Lung (tissue), 12 donors: Measurements from ENCODE around the gene ARHGEF7. TPM values are rescaled to one million over a fixed set of nuclear protein-coding genes. Genes with fewer than 3 reads are reported as not detected.

Experiments
- ATAC-seq: fragments of 200-7000 bp; cut with Tn5 transposase; one replicate; pipeline ENCODE4 v1.9.1; 2020; ENCODE audit warnings: moderate number of reproducible peaks; ENCODE audit not compliant: insufficient read depth, low FRiP score
- DNase-seq, 3 donors: peaks; one replicate each; pipeline ENCODE4 v3.0.0-alpha.2; 2013 to 2017
- H3K27ac ChIP-seq, 2 donors: one replicate each; pipeline ENCODE4 v1.5.1; 2013; ENCODE audit warnings: mild to moderate bottlenecking in 2 of 2, moderate library complexity in 2 of 2, control low read depth in 1 of 2, inconsistent platforms in 1 of 2, low read depth in 1 of 2, low read length in 1 of 2
- H3K27me3 ChIP-seq, 3 donors: one replicate each; pipeline ENCODE4 v1.5.1; 2013; ENCODE audit warnings: low read length in 2 of 3; ENCODE audit not compliant: control insufficient read depth in 3 of 3, insufficient read depth in 3 of 3
- H3K36me3 ChIP-seq, 4 donors: one replicate each; pipeline ENCODE4 v1.5.1; 2013; ENCODE audit warnings: low read length in 4 of 4, mild to moderate bottlenecking in 1 of 4, moderate library complexity in 1 of 4; ENCODE audit not compliant: control insufficient read depth in 4 of 4, insufficient read depth in 4 of 4
- H3K4me1 ChIP-seq, 5 donors: one replicate each; pipeline ENCODE4 v1.5.1; 2013; ENCODE audit warnings: low read length in 5 of 5, mild to moderate bottlenecking in 2 of 5, moderate library complexity in 1 of 5; ENCODE audit not compliant: control insufficient read depth in 5 of 5, insufficient read depth in 5 of 5
- H3K4me3 ChIP-seq: one replicate; pipeline ENCODE4 v1.5.1; 2013; ENCODE audit warnings: mild to moderate bottlenecking, control low read depth, moderate library complexity
- H3K9ac ChIP-seq, 2 donors: one replicate each; pipeline ENCODE4 v1.5.1; 2013; ENCODE audit warnings: low read length in 2 of 2, control low read depth in 1 of 2; ENCODE audit not compliant: insufficient read depth in 1 of 2
- H3K9me3 ChIP-seq, 4 donors: one replicate each; pipeline ENCODE4 v1.5.1; 2013; ENCODE audit warnings: low read length in 3 of 4, mild to moderate bottlenecking in 1 of 4, moderate library complexity in 1 of 4; ENCODE audit not compliant: control insufficient read depth in 4 of 4, insufficient read depth in 3 of 4
- WGBS, 2 donors: extraction: QIAGEN DNeasy Blood & Tissue Kit; methylation state at CpG; one replicate each; pipeline ENCODE4 v1.1.7; 2013; 5-methylcytosine and 5-hydroxymethylcytosine counted together
- polyA plus RNA-seq, 2 donors: library from polyadenylated mRNA; stranded (reverse); fragments of 200-250 nt; gene quantifications; one replicate each; pipeline ENCODE4 v1.2.1, GENCODE V29; 2013
- total RNA-seq, 2 donors: library from RNA; depleted of rRNA in 1 of 2; stranded (reverse); fragments of >200 nt in 1 of 2; gene quantifications; one replicate each; pipeline ENCODE4 v1.2.1, GENCODE V29; 2014 to 2021
- TF ChIP-seq, protein P1 (sequence below): IDR thresholded peaks from 2 replicates; pipeline ENCODE4 v1.5.1; 2012; ENCODE audit warnings: mild to moderate bottlenecking; ENCODE audit errors: control extremely low read depth, extremely low read depth
- donor health status: control.
- donor health status: control.
- donor health status: Bipolar disorder and iron deficiency.
- donor health status: healthy.
- donor health status: DM: yes; HTN: yes; CAD: no.

Gene ARHGEF7
- total and polyA plus RNA-seq, 4 donors, result 20.9 to 143 (median 37.8) TPM

DNA sequence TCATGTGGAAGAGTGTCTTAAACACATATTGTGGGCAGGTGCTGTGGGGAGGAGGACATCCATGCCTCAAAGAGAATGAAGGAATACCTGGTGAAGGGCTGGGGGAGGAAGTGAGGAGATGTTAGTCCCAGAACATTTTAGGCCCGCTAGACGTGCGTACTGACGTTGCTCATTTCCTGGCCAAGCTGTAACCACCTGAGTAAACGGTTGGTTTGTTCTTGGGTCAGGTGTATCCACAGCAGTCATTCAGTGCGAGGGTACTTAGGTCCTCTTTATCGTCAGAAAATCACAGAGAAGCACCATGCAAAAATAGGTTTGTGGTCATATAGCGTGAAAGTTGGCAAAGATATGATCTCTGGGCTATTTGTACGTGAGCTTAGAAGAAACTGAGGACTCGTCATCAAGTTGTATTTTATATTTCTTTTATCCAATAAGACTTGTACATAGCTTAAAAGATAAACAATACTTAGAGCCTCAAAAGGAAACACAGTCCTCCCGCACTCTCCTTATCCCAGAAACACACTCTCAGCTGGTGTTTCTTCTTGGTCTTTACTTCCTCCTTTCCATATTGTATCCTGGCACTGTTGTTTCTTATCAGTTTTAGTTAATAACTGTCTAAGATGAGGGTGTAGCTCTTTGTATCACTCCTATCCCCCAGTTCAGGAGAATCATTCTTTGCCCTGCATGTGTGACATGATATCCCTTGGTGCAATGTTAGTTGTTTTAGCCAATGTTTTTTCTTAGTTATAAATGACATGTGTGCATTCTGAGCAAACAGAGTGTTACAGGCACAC lies 52.0 kb downstream of the ARHGEF7 start:
- no peak overlapping the region for H3K27ac ChIP-seq
- H3K36me3 ChIP-seq, result peaks cover 3 to 9% (median 5%) of the 10 kb centered on the region in 4 donors
- no peak overlapping the region for H3K9ac ChIP-seq
- TF ChIP-seq, protein P1, sequence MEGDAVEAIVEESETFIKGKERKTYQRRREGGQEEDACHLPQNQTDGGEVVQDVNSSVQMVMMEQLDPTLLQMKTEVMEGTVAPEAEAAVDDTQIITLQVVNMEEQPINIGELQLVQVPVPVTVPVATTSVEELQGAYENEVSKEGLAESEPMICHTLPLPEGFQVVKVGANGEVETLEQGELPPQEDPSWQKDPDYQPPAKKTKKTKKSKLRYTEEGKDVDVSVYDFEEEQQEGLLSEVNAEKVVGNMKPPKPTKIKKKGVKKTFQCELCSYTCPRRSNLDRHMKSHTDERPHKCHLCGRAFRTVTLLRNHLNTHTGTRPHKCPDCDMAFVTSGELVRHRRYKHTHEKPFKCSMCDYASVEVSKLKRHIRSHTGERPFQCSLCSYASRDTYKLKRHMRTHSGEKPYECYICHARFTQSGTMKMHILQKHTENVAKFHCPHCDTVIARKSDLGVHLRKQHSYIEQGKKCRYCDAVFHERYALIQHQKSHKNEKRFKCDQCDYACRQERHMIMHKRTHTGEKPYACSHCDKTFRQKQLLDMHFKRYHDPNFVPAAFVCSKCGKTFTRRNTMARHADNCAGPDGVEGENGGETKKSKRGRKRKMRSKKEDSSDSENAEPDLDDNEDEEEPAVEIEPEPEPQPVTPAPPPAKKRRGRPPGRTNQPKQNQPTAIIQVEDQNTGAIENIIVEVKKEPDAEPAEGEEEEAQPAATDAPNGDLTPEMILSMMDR, result no peak
- no peaks in the 10 kb centered on the region for H3K27me3 ChIP-seq
- DNase-seq (no peak), ATAC-seq (no peak)
- WGBS, 2 donors, result 51 to 62% methylated on average over 11 of the region's 11 CpGs
- H3K9me3 ChIP-seq, result peaks cover 0 to 5% (median 1%) of the 10 kb centered on the region in 4 donors
- H3K4me1 ChIP-seq, result peaks cover 8 to 21% (median 15%) of the 10 kb centered on the region in 5 donors
- no peak overlapping the region for H3K4me3 ChIP-seq

DNA sequence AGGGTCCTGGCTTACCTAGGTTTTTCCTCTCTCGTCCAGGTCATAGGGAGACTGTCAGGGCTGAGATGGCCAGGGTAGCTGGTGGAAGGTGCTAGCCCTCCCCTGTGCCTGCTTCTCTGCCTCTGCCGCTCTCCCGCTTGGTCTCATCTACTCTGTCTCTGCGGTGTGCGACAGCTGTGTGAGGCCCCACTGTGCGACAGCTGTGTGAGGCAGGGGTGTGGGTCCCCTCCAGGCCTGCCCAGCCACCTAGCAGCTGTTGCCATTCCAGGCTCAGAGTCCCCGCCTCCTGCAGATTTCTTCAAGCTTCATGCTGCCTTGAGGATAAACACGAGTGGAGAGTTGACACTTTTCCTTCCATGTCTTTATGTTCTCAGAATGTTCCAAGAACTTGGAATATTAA lies 53.0 kb downstream of the ARHGEF7 start:
- no peak overlapping the region for H3K9ac ChIP-seq
- H3K4me3 ChIP-seq, result no peak overlapping the region
- 92 to 94% methylated on average over 8 of the region's 8 CpGs for WGBS, 2 donors
- no peaks in the 10 kb centered on the region for H3K27me3 ChIP-seq
- peaks cover 0 to 5% (median 1%) of the 10 kb centered on the region in 4 donors for H3K9me3 ChIP-seq
- DNase-seq (no peak), ATAC-seq (no peak)
- H3K27ac ChIP-seq, result no peak overlapping the region
- peaks cover 0 to 11% (median 6%) of the 10 kb centered on the region in 4 donors for H3K36me3 ChIP-seq
- TF ChIP-seq, protein P1, result no peak
- H3K4me1 ChIP-seq, result peaks cover 8 to 21% (median 15%) of the 10 kb centered on the region in 5 donors

DNA sequence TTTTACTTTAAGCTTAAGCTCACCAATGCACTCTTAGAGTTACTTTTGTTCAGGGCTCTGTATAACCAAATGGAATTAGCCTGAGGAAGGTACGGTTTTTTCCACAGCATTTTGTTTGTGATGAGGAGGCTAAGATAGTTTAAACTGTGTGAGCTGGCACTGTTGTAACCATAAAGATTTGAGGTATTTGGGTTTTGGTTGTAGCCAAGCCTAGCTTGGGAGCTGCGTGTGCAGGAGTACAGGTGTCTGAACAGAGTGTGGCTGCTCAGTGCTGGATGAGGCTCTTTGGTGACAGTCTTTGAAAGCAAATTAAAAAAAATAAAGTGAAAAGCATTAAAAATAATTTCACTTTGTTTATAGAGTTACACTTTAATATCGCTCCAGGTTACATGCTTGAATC lies 56.0 kb downstream of the ARHGEF7 start:
- DNase-seq, result no peak
- Histone ChIP-seq H3K36me3 (peaks cover 0 to 12% (median 5%) of the 10 kb centered on the region in 4 donors), H3K9me3 (peaks cover 0 to 5% (median 1%) of the 10 kb centered on the region in 4 donors), H3K27ac (no peak overlapping the region), H3K27me3 (no peaks in the 10 kb centered on the region), H3K4me1 (peaks cover 8 to 22% (median 11%) of the 10 kb centered on the region in 5 donors), H3K4me3 (no peak overlapping the region), H3K9ac (no peak overlapping the region)
- no peak for ATAC-seq
- TF ChIP-seq, protein P1, result no peak
- 87 to 89% methylated on average over 3 of the region's 3 CpGs for WGBS, 2 donors
